Daoy (cell line): ENCODE data around the gene NOCT. TPM values are rescaled to one million over a fixed set of nuclear protein-coding genes. Genes with fewer than 3 reads are reported as not detected.
"Not testable (repeated sequence)": the region's sequence is repeated elsewhere in the genome, so short reads cannot be mapped to it uniquely, and the experiment has no call there.

Experiments used
- DNase-seq: peaks from one replicate; pipeline ENCODE4 v3.0.0-alpha.2; 2015; ENCODE audit warnings: low read depth
- total RNA-seq: library from RNA; depleted of rRNA; stranded (reverse); fragments of >200 nt; shearing (Covaris generic); gene quantifications from 2 replicates; pipeline ENCODE4 v1.2.3, GENCODE V29; 2014

NOCT gene
- total RNA-seq, 1 experiment from 2014 or later: 16.6 TPM

GRCh38 chr4:139011225-139011950, 4.2 kb upstream of the NOCT start:
- no peak for DNase-seq

- peak; percentile 78 for DNase-seq
Measured at GRCh38 chr4:139014371-139015268, 961 bp upstream of the NOCT start.

GRCh38 chr4:139015948-139016471, 429 bp downstream of the NOCT start:
- DNase-seq: peak; percentile 14

- DNase-seq: no peak
Measured at GRCh38 chr4:139017861-139018260, 2.3 kb downstream of the NOCT start.

DNA sequence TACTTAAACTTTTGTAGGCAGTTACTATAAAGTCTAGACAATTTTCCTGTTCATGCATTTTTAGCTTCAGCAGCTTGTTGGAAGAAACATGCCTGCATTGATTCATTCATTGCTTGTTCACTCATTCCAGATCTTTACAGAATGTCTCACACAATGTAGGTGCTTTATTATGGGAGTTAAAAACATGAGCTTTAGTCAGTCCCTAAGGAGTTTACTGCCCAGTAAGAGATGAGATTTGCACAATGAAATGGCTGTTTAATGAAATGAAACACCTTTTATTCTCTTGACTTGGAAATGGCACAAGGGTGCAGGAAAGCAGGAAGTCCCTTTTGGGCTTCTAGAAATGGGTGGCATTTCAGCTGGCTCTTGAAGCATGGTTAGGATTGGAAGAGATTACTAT, 2.9 kb downstream of the NOCT start:
- DNase-seq: no peak

- no peak for DNase-seq
Measured at GRCh38 chr4:139018971-139019758, 3.6 kb downstream of the NOCT start.

DNA sequence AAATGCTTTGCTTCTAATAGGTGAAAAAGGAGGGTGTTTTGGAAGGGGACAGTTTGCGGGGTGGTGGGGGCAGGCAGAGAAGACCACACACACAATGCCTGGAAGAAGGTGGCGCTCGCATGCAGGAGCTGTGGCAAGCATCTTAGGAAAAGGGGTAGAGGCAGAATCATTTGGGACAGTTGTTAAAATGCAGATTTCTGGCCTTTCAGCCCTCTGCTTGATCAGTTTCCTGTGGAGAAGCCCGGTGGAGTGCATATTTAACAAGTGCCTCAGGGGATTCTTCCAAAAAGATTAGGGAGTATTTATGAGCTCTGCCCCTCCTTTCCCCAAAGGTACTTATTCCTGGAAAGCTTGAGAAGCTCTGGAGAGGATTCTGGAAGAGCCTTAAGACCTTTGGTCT, 4.8 kb downstream of the NOCT start:
- no peak for DNase-seq

- not testable (repeated sequence) for DNase-seq
Measured at GRCh38 chr4:139021071-139021470, 5.5 kb downstream of the NOCT start.

- DNase-seq: no peak
Measured at GRCh38 chr4:139022835-139023234, 7.3 kb downstream of the NOCT start.

GRCh38 chr4:139024686-139025085, 9.1 kb downstream of the NOCT start:
- DNase-seq: no peak

DNA sequence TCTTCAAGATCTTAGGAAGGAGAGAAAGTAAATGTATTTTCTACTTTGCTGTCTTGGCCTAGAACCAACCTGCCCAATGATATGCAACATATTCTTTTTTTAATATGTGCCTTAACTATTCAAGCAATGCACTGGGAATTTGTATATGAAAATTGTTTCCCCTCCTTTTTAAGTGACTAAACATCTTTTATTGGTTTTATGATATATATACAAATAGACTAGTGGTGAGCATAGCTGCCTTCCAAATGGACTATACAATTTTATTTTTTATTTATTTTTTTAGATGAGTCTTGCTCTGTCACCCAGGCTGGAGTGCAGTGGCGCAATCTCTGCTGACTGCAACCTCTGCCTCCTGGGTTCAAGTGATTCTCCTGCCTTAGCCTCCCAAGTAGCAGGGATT, 10.3 kb downstream of the NOCT start:
- no peak for DNase-seq

GRCh38 chr4:139027776-139028175, 12.2 kb downstream of the NOCT start:
- no peak for DNase-seq

GRCh38 chr4:139028191-139028661, 12.6 kb downstream of the NOCT start:
- no peak for DNase-seq

DNA sequence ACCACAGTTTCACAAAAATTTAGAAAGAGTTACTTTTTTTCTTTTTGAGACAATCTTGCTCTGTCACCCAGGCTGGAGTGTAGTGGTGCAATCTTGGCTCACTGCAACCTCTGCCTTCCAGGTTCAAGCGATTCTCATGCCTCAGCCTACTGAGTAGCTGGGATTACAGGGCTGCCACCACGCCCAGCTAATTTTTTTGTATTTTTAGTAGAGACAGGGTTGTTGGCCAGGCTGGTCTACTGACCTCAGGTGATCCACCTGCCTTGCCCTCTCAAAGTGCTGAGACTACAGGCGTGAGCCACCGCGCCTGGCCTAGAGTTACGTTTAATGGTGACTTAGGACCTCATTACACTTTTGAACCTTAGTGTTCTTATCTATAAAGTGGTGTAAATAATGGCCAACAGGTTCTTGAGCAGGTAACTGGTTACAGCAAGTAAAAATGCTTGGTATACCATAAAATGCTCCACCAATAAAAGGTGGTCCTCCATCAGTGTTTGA, 14.3 kb downstream of the NOCT start:
- DNase-seq: not testable (repeated sequence)

DNA sequence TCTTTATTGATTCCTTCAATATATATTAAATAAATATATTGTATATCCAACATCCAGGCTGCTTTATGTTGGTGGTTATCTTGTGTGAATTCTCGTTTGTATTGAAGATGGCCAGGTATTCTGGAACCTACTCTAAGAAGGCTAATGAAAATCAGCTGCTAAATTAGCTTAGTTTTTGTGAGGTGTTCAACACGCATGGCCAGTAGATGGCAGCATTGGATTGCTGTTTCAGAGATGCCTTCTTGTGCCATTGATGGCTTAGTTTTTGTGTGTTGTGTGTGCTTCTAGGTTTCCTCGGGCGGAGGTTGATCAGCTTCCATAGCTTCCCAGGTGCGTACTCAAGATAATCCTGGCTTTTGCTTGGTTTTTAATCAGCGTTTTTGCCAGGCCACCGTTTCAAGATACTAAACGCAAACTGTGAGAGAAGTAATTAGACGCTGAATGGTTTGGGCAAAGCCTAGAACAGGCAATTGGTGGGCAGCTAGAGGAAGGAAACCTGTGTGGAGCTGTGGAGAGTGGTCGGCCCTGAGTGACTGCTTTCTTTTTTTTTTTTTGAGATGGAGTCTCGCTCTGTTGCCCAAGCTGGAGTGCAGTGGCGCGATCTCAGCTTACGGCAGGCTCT, 15.1 kb downstream of the NOCT start:
- DNase-seq: peak; percentile 41

DNA sequence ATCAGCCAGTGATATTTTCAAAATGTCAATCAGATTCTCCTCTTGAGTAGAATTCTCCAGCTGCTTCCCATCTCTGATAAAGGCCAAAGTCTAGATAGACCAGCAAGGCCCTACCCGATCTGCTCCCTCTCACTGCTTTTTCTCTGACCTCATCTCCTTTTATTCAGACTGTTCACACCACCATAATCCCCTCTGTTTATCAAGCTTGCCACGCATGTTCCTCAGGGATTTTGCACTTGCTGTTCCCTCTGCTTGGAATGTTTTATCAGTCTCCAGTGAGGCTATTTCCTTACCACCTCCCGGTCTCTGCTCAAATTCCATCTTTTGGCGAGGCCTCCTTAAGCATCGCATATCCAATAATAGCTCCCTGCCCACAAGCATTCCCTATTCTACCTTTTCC, 20.1 kb downstream of the NOCT start:
- DNase-seq: no peak

- no peak for DNase-seq
Measured at GRCh38 chr4:139036885-139037284, 21.3 kb downstream of the NOCT start.

- no peak for DNase-seq
Measured at GRCh38 chr4:139038874-139039443, 23.4 kb downstream of the NOCT start.

- no peak for DNase-seq
Measured at GRCh38 chr4:139042981-139043460, 27.4 kb downstream of the NOCT start.

GRCh38 chr4:139044291-139044690, 28.7 kb downstream of the NOCT start:
- no peak for DNase-seq

DNA sequence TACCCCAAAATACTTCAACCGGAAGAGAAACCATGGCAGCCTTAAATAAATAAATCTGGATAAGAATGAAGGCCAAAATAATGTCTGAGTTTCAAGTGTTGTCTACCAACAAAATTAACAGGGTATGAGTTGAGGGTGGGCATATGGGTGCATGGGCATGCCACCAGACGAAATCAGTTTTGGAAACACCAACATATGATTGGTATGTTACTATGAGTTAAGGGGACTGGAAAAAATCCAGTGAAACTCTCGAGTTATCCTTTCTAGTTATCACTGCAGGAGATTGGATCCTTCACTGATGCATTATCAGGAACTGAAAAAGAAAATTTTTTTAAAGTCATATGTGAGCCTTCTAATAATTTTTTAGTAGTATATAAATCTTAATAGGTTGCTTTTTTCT, 32.4 kb downstream of the NOCT start:
- DNase-seq: no peak
